Kidney capillary endothelial cell (primary cell): Measurements from ENCODE around the gene WASL.
"Not testable (repeated sequence)": the region's sequence is repeated elsewhere in the genome, so short reads cannot be mapped to it uniquely, and the experiment has no call there.

Experiments used
- DNase-seq: peaks from one replicate; pipeline ENCODE4 v3.0.0-alpha.2; 2018; ENCODE audit warnings: low spot score

The WASL gene

DNA sequence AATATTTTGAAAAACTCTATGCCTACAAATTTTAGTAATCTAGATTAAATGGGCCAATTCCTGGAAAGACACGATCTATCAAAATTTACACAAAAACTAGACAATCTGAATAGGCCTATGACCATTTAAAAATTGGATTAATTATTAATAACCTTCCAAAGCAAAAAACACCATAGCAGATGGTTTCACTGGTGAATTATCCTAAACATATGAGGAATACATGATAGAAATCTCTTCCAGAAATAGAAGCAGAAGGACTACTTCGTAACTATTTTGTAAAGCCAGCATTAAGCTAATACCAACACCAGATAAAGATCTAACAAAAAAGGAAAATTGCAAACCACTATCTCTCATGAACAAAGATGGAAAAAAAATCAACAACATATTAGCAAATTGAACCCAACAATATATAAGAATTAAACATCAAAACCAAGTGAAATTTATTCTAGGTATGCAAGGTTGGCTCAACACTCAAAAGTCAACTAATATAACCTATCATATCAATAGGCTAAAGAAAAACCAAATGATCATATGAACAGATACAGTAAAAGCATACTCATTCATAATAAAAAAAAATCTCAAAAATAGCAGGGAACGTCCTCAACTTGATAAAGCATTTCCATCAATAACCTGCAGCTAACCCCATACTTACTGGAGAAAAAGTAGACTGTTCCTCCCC is 16.3 kb downstream of the WASL start:
- DNase-seq: no peak

DNA sequence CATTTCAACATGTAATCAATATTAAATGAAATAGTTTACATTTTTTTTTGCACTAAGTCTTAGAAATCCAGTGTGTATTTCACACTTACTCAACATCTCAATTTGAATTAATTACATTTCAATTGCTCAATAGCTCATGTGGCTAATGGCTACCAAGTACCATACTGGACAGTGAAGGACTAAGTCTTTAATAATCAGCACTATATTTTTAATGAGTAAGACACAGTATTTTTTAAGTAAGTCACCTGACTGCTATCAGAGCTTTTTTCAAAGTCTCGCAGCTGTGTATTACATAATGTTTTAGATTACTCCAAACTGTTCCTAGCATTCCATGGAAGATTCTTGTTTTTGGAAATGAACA is 19.6 kb downstream of the WASL start:
- no peak for DNase-seq

DNA sequence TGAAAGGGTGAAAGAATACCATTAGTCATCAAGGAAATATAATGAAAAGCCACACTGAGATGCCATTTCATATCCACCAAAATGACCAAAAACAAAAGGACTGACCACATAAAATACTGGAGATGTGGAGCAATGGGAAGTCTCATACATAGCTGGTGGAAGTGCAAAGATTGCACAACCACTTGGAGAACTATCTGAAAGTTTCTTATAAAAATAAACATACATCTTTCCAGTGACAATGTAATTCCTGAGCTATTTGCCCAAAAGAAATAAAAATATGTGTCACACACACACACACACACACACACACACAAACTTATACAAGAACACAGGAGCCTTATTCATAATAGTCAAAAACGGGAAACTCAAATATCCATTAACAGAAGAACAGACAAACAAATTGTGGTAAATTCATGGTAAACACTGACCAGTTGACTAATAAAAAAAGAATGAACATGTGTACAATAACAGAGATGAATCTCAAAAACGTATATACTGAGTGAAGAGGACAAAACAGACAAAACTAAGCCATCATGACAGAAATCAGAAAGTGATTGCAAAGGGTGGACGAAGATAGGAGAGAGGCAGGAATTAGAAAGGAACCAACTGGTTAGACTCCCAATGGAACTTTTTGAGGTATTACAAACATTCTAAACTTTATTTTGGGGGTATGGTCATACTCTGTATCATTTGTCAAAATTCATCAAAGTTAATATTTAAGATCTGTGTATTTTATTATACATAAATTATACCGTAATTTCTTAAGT is 21.5 kb downstream of the WASL start:
- no peak for DNase-seq

DNA sequence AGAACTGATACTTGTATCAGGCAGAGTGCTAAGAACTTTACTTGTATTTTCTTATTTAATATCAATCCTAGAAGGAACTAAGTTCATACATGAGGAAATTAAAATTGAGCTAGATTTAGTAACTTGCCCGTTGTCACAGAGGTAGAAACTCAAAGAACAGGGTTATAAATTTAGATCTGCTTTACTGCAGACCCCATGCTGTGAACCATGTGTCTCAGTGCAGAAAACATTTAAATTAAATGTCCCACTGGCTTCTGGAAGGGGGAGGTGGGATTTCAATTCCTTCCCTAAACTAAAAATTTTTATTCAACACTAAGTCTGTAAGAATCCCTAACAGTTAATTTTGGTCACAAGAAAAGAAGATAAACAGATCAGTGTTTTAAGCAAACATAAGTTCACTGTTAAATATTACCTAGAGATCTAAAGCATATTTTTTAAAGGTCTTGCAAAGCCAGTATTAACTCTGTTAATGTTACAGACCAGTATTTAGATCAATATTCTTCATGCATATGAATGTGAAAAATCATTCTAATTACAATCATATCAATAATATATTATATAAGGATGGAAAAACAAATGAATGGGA is 23.1 kb downstream of the WASL start:
- no peak for DNase-seq

DNA sequence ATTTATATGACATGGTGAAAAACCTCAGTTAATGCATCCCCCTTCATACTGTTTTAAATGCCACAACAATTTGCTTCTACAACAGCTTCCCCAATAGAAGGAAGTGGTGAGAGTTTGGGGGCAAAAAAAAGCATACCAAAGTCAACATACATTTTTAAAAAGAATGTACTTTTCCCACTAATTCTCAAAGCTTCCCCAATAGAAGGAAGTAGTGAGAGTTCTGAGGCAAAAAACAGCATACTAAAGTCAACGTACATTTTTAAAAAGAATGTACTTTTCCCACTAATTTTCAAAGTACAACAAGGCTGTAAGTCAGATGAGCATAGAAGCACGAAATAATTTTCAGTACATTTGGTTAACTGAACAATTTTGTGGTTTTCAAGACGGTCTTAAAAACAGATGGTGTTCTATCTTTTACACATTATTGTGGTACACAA is 24.0 kb downstream of the WASL start:
- DNase-seq: no peak

DNA sequence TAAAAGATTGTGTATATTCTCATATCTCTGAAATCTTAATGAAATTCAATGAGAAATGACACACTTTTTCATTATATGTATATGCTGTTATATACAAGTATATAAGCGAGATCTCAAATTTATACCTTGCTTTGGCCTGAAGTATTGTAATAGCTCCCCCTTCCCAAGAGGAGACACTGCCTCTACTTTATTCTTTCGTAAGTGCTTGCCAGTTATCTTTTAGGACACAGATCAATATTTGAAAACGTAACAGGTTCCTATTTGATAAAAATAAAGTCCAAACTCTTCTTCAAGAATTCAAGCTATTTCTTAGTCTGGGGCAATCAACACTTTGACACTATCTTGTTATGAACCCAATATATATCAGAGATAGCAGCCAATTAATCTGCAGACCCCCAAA is 24.9 kb downstream of the WASL start:
- no peak for DNase-seq

DNA sequence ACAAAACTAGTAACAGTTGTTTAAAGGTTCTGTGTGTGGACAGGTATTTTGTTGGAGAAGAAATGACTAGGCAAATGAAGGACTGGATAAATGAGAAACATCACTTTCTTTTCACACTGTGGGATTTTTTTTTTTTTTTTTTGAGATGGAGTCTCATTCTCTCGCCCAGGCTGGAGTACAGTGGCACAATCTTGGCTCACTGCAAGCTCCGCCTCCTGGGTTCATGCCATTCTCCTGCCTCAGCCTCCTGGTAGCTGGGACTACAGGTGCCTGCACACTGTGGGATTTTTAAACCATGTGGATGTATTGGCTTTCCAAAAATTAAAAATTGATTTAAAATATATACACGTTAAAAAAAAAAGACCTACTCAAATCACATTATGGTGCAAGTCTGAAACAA is 28.3 kb downstream of the WASL start:
- not testable (repeated sequence) for DNase-seq

DNA sequence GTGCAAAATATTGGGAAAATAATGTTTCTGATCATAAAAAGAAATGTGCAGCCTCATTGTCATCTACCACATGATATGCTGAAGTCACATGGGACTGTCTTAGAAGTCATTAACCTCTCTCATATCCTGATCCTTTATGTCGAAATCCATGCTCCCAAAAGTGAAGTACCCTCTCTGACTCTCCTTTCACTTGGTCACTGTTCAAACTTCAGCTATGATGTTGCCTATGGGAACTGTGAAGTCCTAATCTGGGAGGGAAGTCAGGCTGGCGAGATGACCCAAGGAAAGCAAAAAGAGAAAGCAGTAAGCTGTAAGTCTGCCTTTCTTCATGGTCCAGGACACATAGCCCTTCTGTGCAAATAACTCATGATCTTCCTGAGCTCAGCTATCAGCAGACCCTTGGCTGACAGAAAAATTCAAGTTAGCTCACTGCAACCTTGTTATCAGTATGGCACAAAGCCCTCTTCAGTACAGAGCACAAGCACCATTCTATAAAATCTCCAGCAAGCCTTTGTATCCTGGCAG is 29.5 kb downstream of the WASL start:
- no peak for DNase-seq

DNA sequence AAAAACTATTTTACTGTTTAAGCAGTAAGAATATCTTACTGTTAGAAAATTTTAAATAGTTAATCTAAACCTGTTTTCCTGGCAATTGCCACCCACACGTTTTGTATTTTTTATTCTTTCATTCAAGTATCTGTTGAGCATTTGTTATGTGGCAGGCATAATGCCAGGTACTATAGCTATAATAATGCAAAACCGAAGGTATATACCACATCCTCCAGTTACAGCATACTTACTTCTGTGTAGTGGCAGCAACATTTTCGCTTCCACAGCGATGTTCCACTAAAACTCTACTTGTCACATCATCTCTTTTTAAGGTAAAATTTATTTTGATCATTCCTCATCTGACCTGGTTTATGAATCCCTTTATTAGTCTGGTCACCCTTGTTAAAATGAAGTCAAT is 30.0 kb downstream of the WASL start:
- no peak for DNase-seq

DNA sequence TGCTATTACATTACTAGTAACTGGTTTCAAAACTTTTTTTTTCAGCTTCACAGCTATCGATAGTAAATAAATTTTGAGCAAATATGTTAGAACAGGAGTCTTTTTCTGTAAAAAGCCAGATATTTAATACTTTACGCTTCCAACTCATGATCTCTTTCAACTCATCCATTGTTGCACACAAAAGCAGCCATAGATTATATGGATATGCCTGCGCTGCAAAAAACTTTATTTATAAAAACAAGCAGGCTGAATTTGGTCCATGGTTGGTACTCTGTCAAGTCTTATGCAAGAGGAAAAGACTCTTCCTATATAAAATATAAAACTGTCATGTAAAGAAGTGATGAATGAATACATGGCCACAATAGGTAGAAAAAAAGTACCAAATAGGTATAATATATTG is 31.1 kb downstream of the WASL start:
- DNase-seq: no peak

DNA sequence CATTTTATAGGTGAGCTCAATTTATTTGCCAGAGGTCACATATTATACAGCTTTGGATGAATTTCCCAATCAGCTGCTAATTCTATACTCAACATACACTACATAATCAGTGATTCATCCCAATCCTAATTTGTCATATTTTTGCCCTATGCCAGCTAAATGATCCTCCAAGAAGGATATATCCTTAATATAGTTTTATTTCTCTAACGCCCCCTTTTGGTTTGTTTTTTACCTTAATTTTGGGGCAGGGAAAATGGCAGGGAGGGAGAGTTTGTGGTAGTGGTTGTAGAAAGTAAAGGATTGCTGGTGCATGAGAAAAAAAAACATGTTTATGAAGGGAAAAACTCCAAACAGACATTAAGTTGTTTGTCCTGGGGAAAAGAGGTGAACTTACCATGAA is 31.9 kb downstream of the WASL start:
- no peak for DNase-seq

DNA sequence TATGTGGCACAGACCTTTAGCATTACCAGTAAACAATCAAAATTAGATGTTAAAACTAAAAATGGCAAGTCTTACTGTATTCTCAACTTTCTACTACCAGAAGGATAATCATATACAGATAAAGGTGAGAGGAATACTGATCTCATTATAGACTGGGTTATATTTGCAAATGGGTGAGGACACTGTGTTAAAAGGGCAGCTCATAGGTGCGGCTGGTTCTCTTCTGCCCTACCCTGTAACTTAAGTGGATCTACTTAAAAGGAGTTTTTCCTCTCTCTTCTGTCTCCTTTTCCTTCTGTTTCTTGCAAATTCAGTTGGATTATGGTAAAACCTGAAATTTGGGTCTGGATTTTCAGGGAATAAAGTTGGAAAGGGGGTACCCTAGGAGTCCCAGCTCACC is 33.0 kb downstream of the WASL start:
- no peak for DNase-seq

DNA sequence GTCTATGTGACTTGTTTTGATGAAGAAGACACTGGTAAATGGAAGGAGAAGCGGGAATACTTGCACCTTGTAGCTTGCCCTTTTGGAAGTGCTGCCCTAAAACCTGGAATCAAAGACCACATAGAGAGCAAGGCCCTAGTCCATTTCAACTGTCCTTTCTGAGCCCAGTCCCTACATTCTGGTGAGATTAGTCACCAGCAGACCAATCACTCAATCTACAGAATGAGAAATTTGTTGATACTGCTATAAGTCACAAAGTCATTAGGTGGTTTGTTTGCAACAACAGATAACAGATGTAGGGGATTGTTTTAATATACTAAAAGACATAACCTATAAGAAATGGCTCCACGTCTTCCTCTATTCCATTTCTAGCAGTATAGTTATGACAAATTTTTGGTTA is 33.6 kb downstream of the WASL start:
- DNase-seq: no peak

DNA sequence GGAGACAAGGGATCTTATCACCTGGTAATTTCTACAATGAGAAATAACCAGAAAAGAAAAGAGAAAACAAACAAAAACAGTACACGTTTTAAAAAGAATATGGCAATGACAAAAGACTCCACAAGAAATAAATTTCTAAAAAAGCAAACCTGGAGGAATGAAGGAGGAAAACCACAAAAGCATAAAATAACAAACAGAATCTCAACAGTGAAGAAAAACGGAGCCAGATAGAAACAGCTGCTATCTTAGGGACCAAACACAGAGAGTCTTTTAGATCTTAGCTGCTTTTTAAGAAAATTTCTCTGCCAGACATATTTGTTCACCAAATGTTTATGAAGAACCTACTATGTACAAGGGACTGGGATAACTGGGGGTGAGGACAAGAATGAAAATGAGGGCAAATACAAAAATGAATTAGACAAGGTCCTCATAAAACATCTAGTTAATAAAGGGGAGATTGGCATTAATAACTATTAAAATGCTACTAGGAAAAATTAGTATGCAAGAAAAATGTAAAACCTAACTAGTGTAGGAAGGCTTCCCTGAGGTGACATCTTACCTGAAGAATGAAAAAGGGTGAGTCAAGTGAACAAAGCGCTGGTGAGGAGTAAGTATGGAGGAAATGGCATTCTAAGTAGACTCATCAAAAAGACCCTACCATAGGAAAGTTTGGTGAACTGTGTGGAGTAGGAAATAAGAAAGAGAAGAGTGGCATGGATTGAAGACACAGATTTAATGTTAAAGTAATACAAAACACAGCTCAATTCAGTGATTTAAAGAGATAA is 34.3 kb downstream of the WASL start:
- DNase-seq: no peak

DNA sequence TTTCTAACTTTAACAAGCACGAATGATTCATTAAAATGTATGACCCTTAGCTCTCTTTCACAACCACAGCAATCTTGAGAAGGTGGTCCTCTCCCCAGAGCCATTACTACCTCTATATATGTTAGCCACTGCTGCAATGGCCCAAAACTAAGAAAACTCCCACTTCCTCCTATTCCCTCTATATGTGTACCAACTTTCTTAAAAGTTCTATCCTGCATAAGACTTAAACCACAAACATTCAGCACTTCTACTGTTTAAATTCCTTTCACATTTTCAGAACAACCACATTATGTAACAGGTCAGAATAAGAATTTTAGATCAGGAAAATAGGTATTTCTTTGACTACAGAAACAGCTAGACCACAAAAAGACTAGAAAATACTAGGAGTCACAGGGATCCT is 36.2 kb downstream of the WASL start:
- DNase-seq: no peak

DNA sequence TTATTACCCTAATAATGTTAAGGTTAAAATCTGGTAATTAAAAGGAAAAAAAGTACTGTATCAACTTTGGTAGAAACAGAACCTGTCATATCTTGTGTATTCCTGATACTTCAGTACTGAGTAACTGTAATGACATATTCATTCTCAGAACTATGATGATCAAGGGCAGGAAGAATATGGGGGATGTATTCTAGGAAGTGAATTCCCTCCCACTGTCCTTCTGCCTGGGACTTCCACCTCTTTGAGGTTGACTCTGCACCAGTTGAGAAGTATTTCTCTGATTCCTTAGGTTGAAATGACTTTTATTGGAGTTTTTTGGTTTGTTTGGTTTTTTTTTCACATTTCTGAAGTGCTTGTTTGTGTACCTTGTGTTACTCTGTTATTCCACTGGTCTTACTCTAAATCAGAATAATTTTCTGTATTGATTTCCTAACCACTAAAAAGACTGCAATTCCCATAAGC is 36.9 kb downstream of the WASL start:
- DNase-seq: no peak

DNA sequence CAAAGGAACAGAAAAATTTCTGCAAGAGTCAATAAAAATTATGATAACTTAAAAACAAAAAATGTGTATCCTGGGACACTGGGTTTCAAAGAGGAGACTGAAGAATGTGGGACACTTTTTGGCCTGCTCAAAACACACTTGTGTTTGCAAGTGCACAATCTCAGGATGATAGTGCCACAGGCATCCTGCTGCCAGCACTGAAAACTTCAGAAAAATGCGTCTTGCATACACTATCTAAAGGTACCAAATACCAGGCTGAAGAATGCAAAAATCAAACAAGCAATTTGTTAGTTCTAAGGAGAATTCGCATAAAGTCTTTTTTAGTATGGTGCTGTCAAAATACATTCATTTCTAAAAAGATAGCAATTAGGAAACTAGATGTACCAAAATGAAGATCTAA is 38.1 kb downstream of the WASL start:
- no peak for DNase-seq

DNA sequence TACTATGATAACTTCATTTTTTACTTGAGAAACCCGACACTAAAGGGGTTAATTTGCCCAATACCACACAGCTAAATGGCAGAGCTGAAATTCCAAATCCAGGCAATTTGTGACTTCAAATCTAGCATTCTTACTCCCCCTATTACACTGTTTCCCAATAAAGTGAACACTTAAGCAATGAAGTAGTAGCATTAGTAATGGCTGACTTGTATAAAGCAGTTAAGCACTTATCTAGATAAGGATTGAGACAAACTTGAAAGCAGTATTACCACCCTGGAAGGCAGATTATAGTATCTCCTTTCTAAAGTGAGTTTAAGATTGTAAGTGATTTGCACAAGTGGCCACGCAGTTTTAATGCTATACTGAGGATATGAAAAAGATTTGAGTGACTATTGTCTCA is 39.3 kb downstream of the WASL start:
- DNase-seq: no peak

DNA sequence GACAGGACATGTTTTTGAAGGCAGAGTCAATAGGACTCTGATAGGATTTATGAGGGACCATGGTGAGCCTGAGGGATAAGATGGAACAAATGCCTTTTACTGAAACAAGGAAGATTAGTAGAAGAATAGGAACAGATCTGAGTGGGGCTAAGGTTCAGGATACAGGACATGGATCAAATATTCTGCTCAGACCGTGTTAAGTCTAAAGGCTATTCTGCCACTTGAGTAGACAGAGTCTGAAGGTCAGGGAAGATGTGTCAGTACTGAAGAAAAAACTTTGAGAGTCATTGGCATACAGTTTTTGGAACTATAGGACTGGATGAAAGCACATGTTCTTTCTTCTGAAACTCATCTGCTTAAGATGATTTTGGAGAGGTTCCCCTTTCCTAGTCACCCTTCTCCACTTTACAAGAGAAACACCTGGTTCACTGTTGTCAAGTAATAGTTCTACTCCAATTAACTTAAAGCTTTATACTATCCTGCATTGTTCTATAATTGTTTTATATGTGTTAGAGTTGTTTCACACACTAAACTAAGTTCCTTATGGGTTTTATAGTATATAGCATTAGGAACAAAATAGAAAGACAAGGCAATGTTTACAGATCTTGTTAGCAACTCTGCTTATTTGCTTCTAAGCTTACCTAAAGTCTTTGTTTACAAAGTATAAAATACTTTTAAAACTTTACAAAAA is 43.4 kb downstream of the WASL start:
- DNase-seq: no peak

DNA sequence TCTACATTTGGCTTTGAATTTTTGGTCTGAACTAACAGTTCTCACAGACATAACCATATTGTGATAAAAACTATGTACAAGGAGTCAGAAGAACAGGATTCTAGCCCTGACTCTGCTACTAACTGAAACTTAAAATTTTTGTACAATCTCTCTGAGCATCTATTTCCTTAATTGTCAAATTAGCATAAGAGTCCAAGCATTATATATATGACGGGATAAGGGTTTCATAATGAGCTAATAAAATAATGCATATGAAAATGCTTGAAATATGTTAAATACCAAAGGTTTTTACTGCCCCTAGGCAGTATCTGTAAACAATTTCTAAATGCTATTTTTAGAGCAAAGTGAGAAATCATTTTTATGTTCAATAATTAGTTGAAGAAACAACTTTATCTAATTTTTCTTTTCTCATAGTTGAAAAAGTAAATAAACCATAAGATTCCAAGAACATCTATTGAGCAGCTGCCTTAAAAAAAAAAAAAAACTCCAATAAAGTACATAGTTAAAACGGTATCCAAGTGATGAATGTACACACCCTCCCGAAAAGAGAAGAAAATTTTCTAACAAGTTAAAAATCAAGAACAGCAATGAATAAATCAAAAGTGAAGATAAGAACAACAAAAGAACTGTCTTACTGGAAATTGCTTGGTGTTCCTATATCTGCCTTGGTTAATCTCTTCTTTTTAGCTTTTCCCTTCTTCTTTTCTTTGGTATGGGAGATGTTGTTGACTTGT is 52.7 kb downstream of the WASL start:
- no peak for DNase-seq

DNA sequence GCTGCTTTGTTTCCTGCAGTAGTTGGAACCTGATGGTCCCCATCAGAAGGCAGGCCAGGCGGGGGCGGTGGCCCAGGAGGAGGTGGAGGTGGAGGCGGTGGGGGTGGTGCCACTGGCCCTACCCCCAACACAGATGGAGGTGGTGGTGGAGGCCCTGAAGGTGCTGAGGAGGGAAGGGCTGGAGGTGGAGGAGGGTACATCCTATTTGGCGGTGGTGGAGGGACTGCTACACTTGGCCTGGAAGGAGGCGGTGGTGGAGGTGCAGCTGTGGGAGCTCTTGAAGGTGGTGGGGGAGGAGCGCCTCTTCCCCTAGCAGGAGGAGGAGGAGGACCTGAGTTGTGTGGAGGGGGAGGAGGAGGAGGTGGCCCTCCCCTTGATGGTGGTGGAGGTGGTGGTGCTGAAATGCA is 56.3 kb downstream of the WASL start:
- DNase-seq: no peak
